MM.1S (cell line): ENCODE measurements around the gene SRRM3.
"Not testable (repeated sequence)": the region's sequence is repeated elsewhere in the genome, so short reads cannot be mapped to it uniquely, and the experiment has no call there.

Source experiments
- DNase-seq: peaks from one replicate; pipeline ENCODE4 v3.0.0-alpha.2; 2015
- H2AFZ ChIP-seq: fragments of 300-600 bp; sonication (generic); 2 replicates; pipeline ENCODE4 v1.6.0; 2016; ENCODE audit warnings: antibody characterized with exemption, low read length
- H3F3A ChIP-seq: fragments of 300-600 bp; sonication (generic); 2 replicates; pipeline ENCODE4 v1.6.1; 2016; ENCODE audit warnings: mild to moderate bottlenecking, antibody characterized with exemption, low read length, moderate library complexity, mixed read lengths; ENCODE audit not compliant: insufficient read depth
- H3K27ac ChIP-seq: fragments of 300-600 bp; sonication (generic); 2 replicates; pipeline ENCODE4 v1.5.1; 2016; ENCODE audit warnings: mild to moderate bottlenecking, low read length
- H3K27me3 ChIP-seq: fragments of 300-600 bp; sonication (generic); replicated peaks from 2 replicates; pipeline ENCODE4 v1.6.0; 2016; ENCODE audit warnings: low read length; ENCODE audit not compliant: insufficient read depth
- H3K36me3 ChIP-seq: fragments of 300-600 bp; sonication (generic); replicated peaks from 2 replicates; pipeline ENCODE4 v1.6.1; 2016; ENCODE audit warnings: mild to moderate bottlenecking, low read length, mixed read lengths; ENCODE audit not compliant: insufficient read depth
- H3K4me1 ChIP-seq: fragments of 300-600 bp; sonication (generic); 2 replicates; pipeline ENCODE4 v1.6.1; 2016; ENCODE audit warnings: low read length, mixed read lengths
- H3K4me2 ChIP-seq: fragments of 300-600 bp; sonication (generic); 2 replicates; pipeline ENCODE4 v1.6.0; 2016; ENCODE audit warnings: low read depth, low read length
- H3K4me3 ChIP-seq: fragments of 300-600 bp; sonication (generic); 2 replicates; pipeline ENCODE4 v1.5.1; 2016; ENCODE audit warnings: low read length, mixed read lengths
- H3K79me2 ChIP-seq: fragments of 300-600 bp; sonication (generic); 2 replicates; pipeline ENCODE4 v1.6.1; 2016; ENCODE audit warnings: mixed run types, low read length, mixed read lengths
- H3K9ac ChIP-seq: fragments of 300-600 bp; sonication (generic); 2 replicates; pipeline ENCODE4 v1.6.1; 2016; ENCODE audit warnings: low read length, mixed read lengths
- H3K9me2 ChIP-seq: fragments of 300-600 bp; sonication (generic); replicated peaks from 2 replicates; pipeline ENCODE4 v1.6.1; 2016; ENCODE audit warnings: mild to moderate bottlenecking, low read length, mixed read lengths; ENCODE audit not compliant: insufficient read depth
- H3K9me3 ChIP-seq: fragments of 300-600 bp; sonication (generic); replicated peaks from 2 replicates; pipeline ENCODE4 v1.6.1; 2016; ENCODE audit warnings: mild to moderate bottlenecking, low read length, mixed read lengths; ENCODE audit not compliant: insufficient read depth
- H4K20me1 ChIP-seq: fragments of 300-600 bp; sonication (generic); 2 replicates; pipeline ENCODE4 v1.6.1; 2016; ENCODE audit warnings: mild to moderate bottlenecking, low read length, moderate library complexity, mixed read lengths; ENCODE audit not compliant: insufficient read depth
- EZH2 ChIP-seq: fragments of 300-600 bp; sonication (generic); optimal IDR thresholded peaks from 2 replicates; pipeline ENCODE3; 2017; ENCODE audit warnings: low read depth, mild to moderate bottlenecking, antibody characterized with exemption, low read length, mixed read lengths
- EZH2phosphoT487 ChIP-seq: fragments of 300-600 bp; sonication (generic); IDR thresholded peaks from 2 replicates; pipeline ENCODE4 v1.6.1; 2018; ENCODE audit warnings: antibody characterized with exemption, low read length
- TF ChIP-seq, protein P1 (sequence below): fragments of 300-600 bp; sonication (generic); IDR thresholded peaks from 2 replicates; pipeline ENCODE4 v1.5.1; 2016; ENCODE audit warnings: antibody characterized with exemption, low read length, mixed read lengths

Gene SRRM3

DNA sequence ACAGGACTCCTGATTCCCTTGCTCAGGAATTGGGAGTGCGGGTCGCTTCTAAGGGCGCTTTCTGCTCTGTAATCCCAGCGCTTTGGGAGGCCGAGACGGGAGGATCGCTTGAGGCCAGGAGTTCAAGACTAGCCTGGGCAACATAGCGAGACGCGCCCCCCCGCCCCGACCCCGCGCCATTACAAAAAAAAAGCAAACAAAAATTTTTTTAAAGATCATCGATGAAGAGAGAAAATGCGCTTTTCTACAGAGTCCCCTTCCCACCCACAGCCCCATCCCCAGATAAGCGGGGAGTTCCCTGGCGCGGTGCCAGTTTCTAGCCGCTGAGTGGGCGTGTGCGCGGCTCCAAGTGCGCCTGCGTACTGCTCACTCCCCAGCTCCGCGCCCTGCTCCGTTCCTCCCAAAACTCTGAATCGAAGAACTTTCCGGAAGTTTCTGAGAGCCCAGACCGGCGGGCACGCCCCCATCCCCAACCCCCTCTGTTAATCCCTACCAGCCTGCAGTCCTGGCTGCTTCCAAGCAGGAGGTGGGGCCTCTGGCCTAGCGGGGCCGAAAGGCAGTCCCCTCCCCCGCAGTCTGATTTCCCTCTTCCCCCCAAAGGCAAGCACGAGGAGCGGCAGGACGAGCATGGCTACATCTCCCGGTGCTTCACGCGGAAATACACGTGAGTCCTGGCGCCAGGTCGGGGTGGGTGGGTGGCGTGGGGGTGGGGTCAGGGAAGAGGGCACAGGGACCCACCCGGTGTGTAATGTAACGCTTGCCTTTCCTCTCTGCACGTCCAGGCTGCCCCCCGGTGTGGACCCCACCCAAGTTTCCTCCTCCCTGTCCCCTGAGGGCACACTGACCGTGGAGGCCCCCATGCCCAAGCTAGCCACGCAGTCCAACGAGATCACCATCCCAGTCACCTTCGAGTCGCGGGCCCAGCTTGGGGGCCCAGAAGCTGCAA, 101.8 kb downstream of the SRRM3 start:
- Histone ChIP-seq H3K9ac (peak overlapping the region; percentile 39; the same call in 1 of the 2 replicates), H3K4me3 (peak overlapping the region; percentile 67), H4K20me1 (no peaks in the 10 kb centered on the region), H3K4me2 (peak overlapping the region; percentile 99), H3K9me3 (no peaks in the 10 kb centered on the region), H3K36me3 (no peaks in the 10 kb centered on the region), H3K4me1 (0 out of 2 replicates have a peak, but pooled peaks cover 9% of the 10 kb centered on the region), H3K27me3 (peaks cover 10% of the 10 kb centered on the region; the same call in 1 of the 2 replicates), H3F3A (no peaks in the 10 kb centered on the region; the same call in 1 of the 2 replicates), H2AFZ (peak overlapping the region; percentile 83), H3K9me2 (no peaks in the 10 kb centered on the region), H3K79me2 (no peaks in the 10 kb centered on the region), H3K27ac (no peak overlapping the region)
- TF ChIP-seq EZH2 (no peak), EZH2phosphoT487 (no peak)
- TF ChIP-seq, protein P1, sequence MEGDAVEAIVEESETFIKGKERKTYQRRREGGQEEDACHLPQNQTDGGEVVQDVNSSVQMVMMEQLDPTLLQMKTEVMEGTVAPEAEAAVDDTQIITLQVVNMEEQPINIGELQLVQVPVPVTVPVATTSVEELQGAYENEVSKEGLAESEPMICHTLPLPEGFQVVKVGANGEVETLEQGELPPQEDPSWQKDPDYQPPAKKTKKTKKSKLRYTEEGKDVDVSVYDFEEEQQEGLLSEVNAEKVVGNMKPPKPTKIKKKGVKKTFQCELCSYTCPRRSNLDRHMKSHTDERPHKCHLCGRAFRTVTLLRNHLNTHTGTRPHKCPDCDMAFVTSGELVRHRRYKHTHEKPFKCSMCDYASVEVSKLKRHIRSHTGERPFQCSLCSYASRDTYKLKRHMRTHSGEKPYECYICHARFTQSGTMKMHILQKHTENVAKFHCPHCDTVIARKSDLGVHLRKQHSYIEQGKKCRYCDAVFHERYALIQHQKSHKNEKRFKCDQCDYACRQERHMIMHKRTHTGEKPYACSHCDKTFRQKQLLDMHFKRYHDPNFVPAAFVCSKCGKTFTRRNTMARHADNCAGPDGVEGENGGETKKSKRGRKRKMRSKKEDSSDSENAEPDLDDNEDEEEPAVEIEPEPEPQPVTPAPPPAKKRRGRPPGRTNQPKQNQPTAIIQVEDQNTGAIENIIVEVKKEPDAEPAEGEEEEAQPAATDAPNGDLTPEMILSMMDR = no peak
- peak; percentile 69 for DNase-seq

DNA sequence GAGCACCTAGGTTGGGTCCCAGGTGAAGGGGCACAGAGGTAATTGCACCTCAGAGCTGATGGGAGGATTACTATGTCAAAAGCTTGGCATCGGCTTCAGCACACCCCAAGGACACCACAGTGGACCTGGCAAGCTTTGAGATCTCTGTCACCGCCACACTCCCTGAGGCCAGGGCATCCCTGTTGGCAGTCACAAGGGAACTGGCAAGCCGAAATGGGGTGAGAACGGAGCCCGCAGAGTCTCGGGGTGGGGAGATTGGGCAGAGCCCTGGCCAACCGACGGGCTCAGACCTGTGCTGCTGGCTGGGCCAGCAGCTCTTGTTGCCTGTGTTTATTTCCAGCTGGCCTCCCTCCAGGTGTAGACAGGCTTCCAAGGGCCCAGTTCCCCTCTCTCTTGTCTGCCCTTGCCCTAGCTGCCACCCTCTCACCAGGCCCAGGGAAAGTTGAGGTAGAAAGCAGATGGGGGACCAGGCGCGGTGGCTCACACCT, 103.2 kb downstream of the SRRM3 start:
- Histone ChIP-seq H3K9me3 (no peaks in the 10 kb centered on the region), H3K79me2 (no peaks in the 10 kb centered on the region), H4K20me1 (no peaks in the 10 kb centered on the region), H3K4me2 (no peak overlapping the region), H3K4me3 (no peak overlapping the region), H3K4me1 (0 out of 2 replicates have a peak, but pooled peaks cover 9% of the 10 kb centered on the region), H3K9ac (no peak overlapping the region), H3F3A (no peaks in the 10 kb centered on the region; the same call in 1 of the 2 replicates), H3K9me2 (no peaks in the 10 kb centered on the region), H3K36me3 (no peaks in the 10 kb centered on the region), H2AFZ (no peak overlapping the region), H3K27ac (no peak overlapping the region), H3K27me3 (peaks cover 6% of the 10 kb centered on the region; the same call in 1 of the 2 replicates)
- no peak for DNase-seq
- TF ChIP-seq EZH2 = no peak

DNA sequence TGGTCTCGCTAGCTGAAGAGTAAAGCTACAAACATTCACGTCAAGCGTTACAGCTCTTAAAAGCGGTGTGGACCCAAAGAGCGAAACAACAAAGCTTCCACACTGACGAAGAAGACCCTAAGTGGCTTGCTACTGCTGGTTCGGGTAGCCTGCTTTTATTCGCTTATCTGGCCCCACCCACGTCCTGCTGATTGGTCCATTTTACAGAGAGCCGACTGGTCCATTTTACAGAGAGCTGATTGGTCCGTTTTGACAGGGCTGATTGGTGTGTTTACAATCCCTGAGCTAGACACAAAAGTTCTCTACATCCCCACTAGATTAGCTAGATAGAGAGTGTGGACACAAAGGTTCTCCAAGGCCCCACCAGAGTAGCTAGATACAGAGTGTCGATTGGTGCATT, 107.2 kb downstream of the SRRM3 start:
- H3K36me3 ChIP-seq, H3K27ac ChIP-seq, H3K79me2 ChIP-seq, DNase-seq, H4K20me1 ChIP-seq, H3K4me3 ChIP-seq, H3K9ac ChIP-seq, H3K4me2 ChIP-seq, H3K4me1 ChIP-seq, H2AFZ ChIP-seq, H3K27me3 ChIP-seq, H3K9me2 ChIP-seq, H3F3A ChIP-seq, H3K9me3 ChIP-seq: not testable (repeated sequence)

DNA sequence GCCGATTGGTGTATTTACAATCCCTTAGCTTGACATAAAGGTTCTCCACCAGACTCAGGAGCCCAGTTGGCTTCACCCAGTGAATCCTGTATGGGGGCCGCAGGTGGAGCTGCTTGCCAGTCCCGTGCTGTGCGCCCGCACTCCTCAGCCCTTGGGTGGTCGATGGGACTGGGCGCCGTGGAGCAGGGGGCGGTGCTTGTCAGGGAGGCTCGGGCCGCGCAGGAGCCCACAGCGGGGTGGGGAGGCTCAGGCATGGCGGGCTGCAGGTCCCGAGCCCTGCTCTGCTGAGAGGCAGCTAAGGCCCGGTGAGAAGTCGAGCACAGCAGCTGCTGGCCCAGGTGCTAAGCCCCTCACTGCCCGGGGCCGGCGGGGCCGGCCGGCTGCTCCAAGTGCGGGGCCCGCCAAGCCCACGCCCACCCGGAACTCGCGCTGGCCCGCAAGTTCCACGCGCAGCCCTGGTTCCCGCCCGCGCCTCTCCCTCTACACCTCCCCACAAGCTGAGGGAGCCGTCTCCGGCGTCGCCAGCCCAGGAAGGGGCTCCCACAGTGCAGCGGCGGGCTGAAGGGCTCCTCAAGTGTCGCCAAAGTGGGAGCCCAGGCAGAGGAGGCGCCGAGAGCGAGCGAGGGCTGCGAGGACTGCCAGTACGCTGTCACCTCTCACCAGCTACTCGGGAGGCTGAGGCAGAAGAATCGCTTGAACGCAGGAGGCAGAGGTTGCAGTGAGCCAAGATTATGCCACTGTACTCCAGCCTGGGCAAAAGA, 107.8 kb downstream of the SRRM3 start:
- H3K9me2 ChIP-seq, H3K4me3 ChIP-seq, H3K9me3 ChIP-seq, H3F3A ChIP-seq, DNase-seq, H3K4me2 ChIP-seq, H3K27me3 ChIP-seq, H3K79me2 ChIP-seq, H4K20me1 ChIP-seq, H3K9ac ChIP-seq, H3K36me3 ChIP-seq, H3K27ac ChIP-seq, H2AFZ ChIP-seq: not testable (repeated sequence)
- 0 out of 2 replicates have a peak, but pooled peaks cover 11% of the 10 kb centered on the region for H3K4me1 ChIP-seq
